WTC11 (cell line): Measurements from ENCODE around the gene VAC14. TPM values are rescaled to one million over a fixed set of nuclear protein-coding genes. Genes with fewer than 3 reads are reported as not detected.
"Not testable (repeated sequence)": the region's sequence is repeated elsewhere in the genome, so short reads cannot be mapped to it uniquely, and the experiment has no call there.

ENCODE experiments used
- ATAC-seq: fragments of 200-7000 bp; cut with Tn5 transposase; 2 replicates; pipeline ENCODE4 v1.10.0; 2021; ENCODE audit warnings: mild to moderate bottlenecking, moderate library complexity
- CTCF ChIA-PET: fragments of 300-600 bp; sonication (Branson Sonifier 250); formaldehyde crosslinking; loops from one replicate; lab custom pipeline; 2021; ENCODE audit warnings: antibody characterized with exemption; lab: Charles Lee
- POLR2A ChIA-PET: fragments of 350-600 bp; sonication (Branson Sonifier 250); formaldehyde crosslinking; loops from one replicate; lab custom pipeline; 2021; ENCODE audit warnings: antibody characterized with exemption; lab: Charles Lee
- DNase-seq: peaks from one replicate; pipeline ENCODE4 v3.0.0; 2021; ENCODE audit warnings: low spot score
- H3K27ac Mint-ChIP-seq: 2 replicates; pipeline ENCODE4 v1.8.0; 2021; ENCODE audit warnings: mixed read lengths
- H3K27me3 Mint-ChIP-seq: 2 replicates; pipeline ENCODE4 v1.8.0; 2021; ENCODE audit warnings: low read depth, mild to moderate bottlenecking, moderate library complexity, mixed read lengths
- H3K36me3 Mint-ChIP-seq: 2 replicates; pipeline ENCODE4 v1.8.0; 2021; ENCODE audit warnings: mixed read lengths
- H3K4me1 Mint-ChIP-seq: 2 replicates; pipeline ENCODE4 v1.8.0; 2022; ENCODE audit warnings: mixed read lengths
- H3K4me3 Mint-ChIP-seq: 2 replicates; pipeline ENCODE4 v1.8.0; 2021; ENCODE audit warnings: mild to moderate bottlenecking, moderate library complexity, mixed read lengths
- H3K9me3 Mint-ChIP-seq: 2 replicates; pipeline ENCODE4 v1.8.0; 2021; ENCODE audit warnings: mixed read lengths
- ARID4B ChIP-seq: sonication (generic); formaldehyde crosslinking; IDR thresholded peaks from 2 replicates; pipeline ENCODE4 v1.8.0; 2023; ENCODE audit warnings: missing genetic modification reagents, mild to moderate bottlenecking, borderline replicate concordance
- ATF3 ChIP-seq: sonication (generic); formaldehyde crosslinking; conservative IDR thresholded peaks from 2 replicates; pipeline ENCODE4 v1.8.1; 2022; ENCODE audit warnings: mild to moderate bottlenecking, missing genetic modification reagents
- E2F1 ChIP-seq: sonication (generic); formaldehyde crosslinking; IDR thresholded peaks from 2 replicates; pipeline ENCODE4 v1.8.0; 2022; ENCODE audit warnings: mild to moderate bottlenecking, missing genetic modification reagents
- E2F5 ChIP-seq: sonication (generic); formaldehyde crosslinking; IDR thresholded peaks from 2 replicates; pipeline ENCODE4 v1.8.1; 2022; ENCODE audit warnings: mild to moderate bottlenecking, moderate library complexity, missing genetic modification reagents
- FOXP1 ChIP-seq: sonication (generic); formaldehyde crosslinking; IDR thresholded peaks from 2 replicates; pipeline ENCODE4 v1.8.0; 2022; ENCODE audit warnings: missing genetic modification reagents, mild to moderate bottlenecking, moderate library complexity, borderline replicate concordance
- FOXP4 ChIP-seq: sonication (generic); formaldehyde crosslinking; IDR thresholded peaks from 2 replicates; pipeline ENCODE4 v1.8.0; 2022; ENCODE audit warnings: mild to moderate bottlenecking, missing genetic modification reagents
- HMGA2 ChIP-seq: fragments of 250-450 bp; sonication (Bioruptor Pico); IDR thresholded peaks from 2 replicates; pipeline ENCODE4 v1.4.0; 2021; ENCODE audit warnings: mild to moderate bottlenecking, moderate library complexity
- MLX ChIP-seq: sonication (generic); formaldehyde crosslinking; IDR thresholded peaks from 2 replicates; pipeline ENCODE4 v1.8.1; 2023; ENCODE audit warnings: mild to moderate bottlenecking, missing genetic modification reagents, moderate library complexity
- NFATC4 ChIP-seq: fragments of 250-450 bp; sonication (Bioruptor Pico); IDR thresholded peaks from 2 replicates; pipeline ENCODE4 v1.9.0; 2021; ENCODE audit warnings: mild to moderate bottlenecking
- OVOL2 ChIP-seq: fragments of 250-450 bp; sonication (Bioruptor Pico); IDR thresholded peaks from 2 replicates; pipeline ENCODE4 v1.9.0; 2021; ENCODE audit warnings: mild to moderate bottlenecking, borderline replicate concordance
- PREB ChIP-seq: sonication (generic); formaldehyde crosslinking; IDR thresholded peaks from 2 replicates; pipeline ENCODE4 v1.8.1; 2022; ENCODE audit warnings: mild to moderate bottlenecking, missing genetic modification reagents, moderate library complexity, borderline replicate concordance
- SMAD3 ChIP-seq: sonication (generic); formaldehyde crosslinking; IDR thresholded peaks from 2 replicates; pipeline ENCODE4 v1.8.0; 2022; ENCODE audit warnings: missing genetic modification reagents, mild to moderate bottlenecking, borderline replicate concordance
- SOX15 ChIP-seq: fragments of 250-450 bp; sonication (Bioruptor Pico); IDR thresholded peaks from 2 replicates; pipeline ENCODE4 v1.9.0; 2021; ENCODE audit warnings: mild to moderate bottlenecking
- SP1 ChIP-seq: sonication (generic); formaldehyde crosslinking; conservative IDR thresholded peaks from 2 replicates; pipeline ENCODE4 v1.8.1; 2022; ENCODE audit warnings: missing genetic modification reagents
- TEAD4 ChIP-seq: sonication (generic); formaldehyde crosslinking; IDR thresholded peaks from 2 replicates; pipeline ENCODE4 v1.8.0; 2022; ENCODE audit warnings: mild to moderate bottlenecking, missing genetic modification reagents
- ZMAT4 ChIP-seq: fragments of 250-450 bp; sonication (Bioruptor Pico); IDR thresholded peaks from 2 replicates; pipeline ENCODE4 v1.9.0; 2021; ENCODE audit warnings: mild to moderate bottlenecking
- ZNF281 ChIP-seq: sonication (generic); formaldehyde crosslinking; IDR thresholded peaks from 2 replicates; pipeline ENCODE4 v1.8.0; 2023; ENCODE audit warnings: mild to moderate bottlenecking, missing genetic modification reagents
- total RNA-seq: library from RNA; stranded (reverse); gene quantifications from 3 replicates; pipeline ENCODE4 v1.2.3, GENCODE V29; 2021

The VAC14 gene
- total RNA-seq, 1 experiment from 2014 or later: 60.1 TPM

- TF ChIP-seq SP1 (CRISPR knock-in tag) (no peak), FOXP4 (CRISPR knock-in tag) (no peak), SMAD3 (CRISPR knock-in tag) (no peak)
These were observed 126.5 kb downstream of the VAC14 start (continued) for GRCh38 chr16:70674221-70675014.

GRCh38 chr16:70670938-70671337, 130.0 kb downstream of the VAC14 start:
- H3K4me1 Mint-ChIP-seq, ATAC-seq, H3K4me3 Mint-ChIP-seq, DNase-seq, POLR2A ChIA-PET, H3K27ac Mint-ChIP-seq, H3K27me3 Mint-ChIP-seq, CTCF ChIA-PET: not testable (repeated sequence)
- peaks cover 48% of the 10 kb centered on the region for H3K36me3 Mint-ChIP-seq
- H3K9me3 Mint-ChIP-seq: peaks cover 17% of the 10 kb centered on the region

GRCh38 chr16:70670175-70670574, 130.8 kb downstream of the VAC14 start:
- no peaks in the 10 kb centered on the region for H3K27me3 Mint-ChIP-seq
- H3K9me3 Mint-ChIP-seq: peaks cover 17% of the 10 kb centered on the region
- POLR2A ChIA-PET: no interaction called here
- peaks cover 48% of the 10 kb centered on the region for H3K36me3 Mint-ChIP-seq
- DNase-seq (no peak), ATAC-seq (no peak)
- no peak overlapping the region for H3K4me3 Mint-ChIP-seq
- no peak overlapping the region for H3K27ac Mint-ChIP-seq
- no peaks in the 10 kb centered on the region for H3K4me1 Mint-ChIP-seq
- CTCF ChIA-PET: interaction anchor here (1.4 kb wide), 1 partner anchor 101 kb away, joined by 3 read pairs; no protein-coding TSS in a partner anchor
- TF ChIP-seq E2F5 (no peak), ZNF281 (CRISPR knock-in tag) (no peak), ATF3 (CRISPR knock-in tag) (no peak), MLX (no peak), OVOL2 (CRISPR knock-in tag) (no peak), FOXP1 (no peak), TEAD4 (CRISPR knock-in tag) (no peak), ZMAT4 (no peak), HMGA2 (no peak), E2F1 (CRISPR knock-in tag) (no peak), NFATC4 (no peak), PREB (CRISPR knock-in tag) (no peak), ARID4B (CRISPR knock-in tag) (no peak), SOX15 (CRISPR knock-in tag) (no peak)
